Measurements from ENCODE around the gene KIF26B. TPM values are rescaled to one million over a fixed set of nuclear protein-coding genes. Genes with fewer than 3 reads are reported as not detected.

Gene KIF26B
- total and polyA plus RNA-seq, 2 of the 4 experiments (the other 2 are of a cell fraction), result 0.53 to 0.54 TPM

- Histone ChIP-seq H2AFZ (replicated peaks; ENCODE audit: low read length, poor library complexity) (no peak overlapping the region), H2BK120ac (ENCODE audit: low read depth, low read length) (no peak overlapping the region), H3K18ac (ENCODE audit: low read depth, low read length) (no peak overlapping the region), H3K9ac (ENCODE audit: low read depth, low read length) (no peak overlapping the region), H4K20me1 (ENCODE audit: insufficient read depth, low read length) (no peaks in the 10 kb centered on the region), H3K56ac (ENCODE audit: extremely low read depth, insufficient read depth, low read length) (no peak overlapping the region), H4K91ac (ENCODE audit: insufficient read depth, low read depth, low read length) (no peak overlapping the region), H2AK5ac (ENCODE audit: low read depth, low read length) (no peak overlapping the region), H3K27me3 (ENCODE audit: control insufficient read depth, insufficient read depth, low read length) (no peaks in the 10 kb centered on the region), H2AK9ac (replicated peaks; ENCODE audit: low read depth, low read length, poor library complexity) (no peak overlapping the region), H3K9me3 (ENCODE audit: control insufficient read depth, insufficient read depth, low read length) (peaks cover 13% of the 10 kb centered on the region), H4K8ac (ENCODE audit: low read depth in 2 of 2, low read length in 2 of 2) (no peak overlapping the region), H3K27ac (ENCODE audit: insufficient read depth, low read length) (no peak overlapping the region), H4K5ac (ENCODE audit: low read depth, low read length) (no peak overlapping the region), H3K14ac (replicated peaks; ENCODE audit: low read depth, low read length) (no peak overlapping the region), H2BK5ac (ENCODE audit: low read depth, low read length, poor library complexity, severe bottlenecking) (no peak overlapping the region), H3K4me1 (ENCODE audit: control insufficient read depth, insufficient read depth, low read length) (no peaks in the 10 kb centered on the region), H3K4ac (ENCODE audit: low read depth, low read length) (no peak overlapping the region), H2BK20ac (ENCODE audit: low read depth, low read length) (no peak overlapping the region), H2BK15ac (ENCODE audit: low read depth, low read length) (no peak overlapping the region), H3K79me1 (ENCODE audit: low read depth in 1 of 2, low read length in 2 of 2) (no peaks in the 10 kb centered on the region), H3K36me3 (ENCODE audit: control insufficient read depth, insufficient read depth, low read length) (peaks cover 10% of the 10 kb centered on the region), H3K9me1 (ENCODE audit: insufficient read depth, low read length) (no peaks in the 10 kb centered on the region), H3K4me2 (ENCODE audit: low read depth, low read length) (no peak overlapping the region), H3K23ac (ENCODE audit: low read depth, low read length) (no peak overlapping the region), H3K4me3 (ENCODE audit: insufficient read depth, low read depth, low read length) (no peak overlapping the region)
- dilution Hi-C loops (cut with HindIII; ENCODE audit: low sequenced_read_pairs, unreplicated experiment) (no loop called here), in situ Hi-C loops (cut with MboI; ENCODE audit: low sequenced_read_pairs) (no loop called here), intact Hi-C loops (cut with micrococcal nuclease) (no loop called here)
- CTCF ChIA-PET, result interaction anchor here (0.6 to 1.1 kb wide), 2 partner anchors 24 to 127 kb away, joined by 3 to 5 read pairs; no protein-coding TSS in a partner anchor
- no peak for TF ChIP-seq FOS (IDR thresholded peaks at IDR 0.05; ENCODE audit: low read depth, low read length)
- TF ChIP-seq MXI1 (IDR thresholded peaks at IDR 0.05; ENCODE audit: borderline replicate concordance, low read depth, low read length), result no peak
- TF ChIP-seq POLR2A (IDR thresholded peaks at IDR 0.05; ENCODE audit: low read depth, low read length), result no peak
- no peak for TF ChIP-seq MAZ (IDR thresholded peaks at IDR 0.05; ENCODE audit: borderline replicate concordance, low read depth, low read length)
- TF ChIP-seq USF2 (IDR thresholded peaks at IDR 0.05; ENCODE audit: low read depth, low read length), result no peak
- no peak for TF ChIP-seq MAFK (IDR thresholded peaks at IDR 0.05; ENCODE audit: low read depth, low read length)
- TF ChIP-seq RAD21 (IDR thresholded peaks at IDR 0.05; ENCODE audit: low read length), result no peak
- no peak for TF ChIP-seq NFE2L2 (IDR thresholded peaks at IDR 0.05; ENCODE audit: low read depth, low read length)
- no peak for TF ChIP-seq BHLHE40 (IDR thresholded peaks at IDR 0.05; ENCODE audit: low read depth, low read length)
- TF ChIP-seq RFX5 (IDR thresholded peaks at IDR 0.05; ENCODE audit: low read depth, low read length), result no peak
- no peak for TF ChIP-seq CEBPB (IDR thresholded peaks at IDR 0.05; ENCODE audit: low read depth, low read length)
- TF ChIP-seq CTCF (conservative IDR thresholded peaks at IDR 0.05; ENCODE audit: low read depth, low read length), result no peak
- TF ChIP-seq SMC3 (IDR thresholded peaks at IDR 0.05; ENCODE audit: low read depth, low read length), result no peak
- TF ChIP-seq RCOR1 (IDR thresholded peaks at IDR 0.05; ENCODE audit: insufficient replicate concordance, low read length), result no peak
- TF ChIP-seq CHD1 (IDR thresholded peaks at IDR 0.05; ENCODE audit: low read depth, low read length), result no peak
- DNase-seq (no peak), ATAC-seq (ENCODE audit: low read depth) (no peak)
- BruUV-seq (replicated peaks), result no TSS peak
- no CpG with 5 or more reads among the region's 4 CpGs for WGBS, 2 experiments (ENCODE audit: extremely low coverage in 2 of 2, insufficient read length in 1 of 2)
- POLR2A ChIA-PET (ENCODE audit: unreplicated experiment), result no interaction called here
Measured at GRCh38 chr1:245645406-245645805, 490.6 kb downstream of the KIF26B start.

Data from IMR-90 (cell line).